ENCODE data around the gene TMPRSS2.
A peak's percentile ranks its signal among the peaks of the same experiment; 100 is the strongest.

TMPRSS2 gene

GRCh38 chr21:41509145-41509496, 1.2 kb upstream of the TMPRSS2 start:
- no peak for DNase-seq

- no peak for DNase-seq
Measured at GRCh38 chr21:41508415-41509144, 622 bp upstream of the TMPRSS2 start.

- no peak for DNase-seq
Measured at GRCh38 chr21:41506611-41507520, 1.1 kb downstream of the TMPRSS2 start.

- DNase-seq = no peak
Measured at GRCh38 chr21:41506005-41506594, 1.9 kb downstream of the TMPRSS2 start.

- DNase-seq = no peak
Measured at GRCh38 chr21:41504030-41504429, 3.9 kb downstream of the TMPRSS2 start.

GRCh38 chr21:41503331-41503730, 4.6 kb downstream of the TMPRSS2 start:
- no peak for DNase-seq

GRCh38 chr21:41501919-41502318, 6.0 kb downstream of the TMPRSS2 start:
- DNase-seq = no peak

- DNase-seq = no peak
Measured at GRCh38 chr21:41500931-41501381, 7.0 kb downstream of the TMPRSS2 start.

- no peak for DNase-seq
Measured at GRCh38 chr21:41500363-41500762, 7.6 kb downstream of the TMPRSS2 start.

GRCh38 chr21:41499920-41500319, 8.0 kb downstream of the TMPRSS2 start:
- DNase-seq = no peak

- no peak for DNase-seq
Measured at GRCh38 chr21:41497788-41498187, 10.2 kb downstream of the TMPRSS2 start.

GRCh38 chr21:41497008-41497407, 10.9 kb downstream of the TMPRSS2 start:
- DNase-seq = no peak

- no peak for DNase-seq
Measured at GRCh38 chr21:41494242-41494641, 13.7 kb downstream of the TMPRSS2 start.

GRCh38 chr21:41491412-41491811, 16.5 kb downstream of the TMPRSS2 start:
- DNase-seq = no peak

GRCh38 chr21:41490330-41490729, 17.6 kb downstream of the TMPRSS2 start:
- no peak for DNase-seq

- no peak for DNase-seq
Measured at GRCh38 chr21:41489329-41489728, 18.6 kb downstream of the TMPRSS2 start.

- DNase-seq = no peak
Measured at GRCh38 chr21:41488080-41488479, 19.9 kb downstream of the TMPRSS2 start.

GRCh38 chr21:41487082-41487481, 20.9 kb downstream of the TMPRSS2 start:
- DNase-seq = no peak

GRCh38 chr21:41483973-41484372, 24.0 kb downstream of the TMPRSS2 start:
- DNase-seq = no peak

GRCh38 chr21:41483415-41483814, 24.5 kb downstream of the TMPRSS2 start:
- DNase-seq = no peak

- no peak for DNase-seq
Measured at GRCh38 chr21:41482980-41483379, 25.0 kb downstream of the TMPRSS2 start.

GRCh38 chr21:41482301-41482700, 25.7 kb downstream of the TMPRSS2 start:
- no peak for DNase-seq

GRCh38 chr21:41481191-41481590, 26.8 kb downstream of the TMPRSS2 start:
- peak; percentile 28 for DNase-seq

All from NCI-H82 (cell line).